Measurements from ENCODE around the gene NCKIPSD. TPM values are rescaled to one million over a fixed set of nuclear protein-coding genes. Genes with fewer than 3 reads are reported as not detected.

The NCKIPSD gene
- total RNA-seq, 1 experiment from 2014 or later = 46.0 TPM

DNA sequence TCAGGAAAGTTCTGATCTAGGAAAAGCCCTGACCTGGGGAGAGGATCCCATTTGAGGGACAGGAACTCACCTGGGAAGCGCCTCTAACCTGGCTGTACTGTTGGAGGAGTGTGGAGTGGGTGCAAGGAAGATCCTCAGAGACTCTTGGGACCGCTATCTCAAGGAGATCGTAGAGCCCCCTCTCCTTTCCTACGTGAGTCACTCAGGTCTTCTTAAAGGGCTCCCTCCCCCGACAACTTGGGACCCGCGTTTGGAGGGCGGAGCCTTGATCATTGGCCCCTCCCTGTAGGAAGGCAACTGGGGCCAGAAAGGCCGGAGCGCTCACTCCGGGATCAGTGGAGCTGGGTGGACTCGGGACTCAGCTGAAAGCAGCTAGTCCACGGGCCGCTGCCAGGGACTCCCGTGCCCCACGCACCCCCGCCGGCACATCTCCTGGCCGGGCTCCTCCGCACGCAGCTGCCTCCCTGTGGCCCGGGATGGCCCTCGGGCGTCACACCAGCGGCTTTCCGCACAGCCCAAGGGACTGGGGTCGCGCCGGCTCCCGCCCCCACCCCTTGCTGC, 51.0 kb downstream of the NCKIPSD start:
- TF ChIP-seq CTCF (conservative IDR thresholded peaks at IDR 0.05) = no peak
- Histone ChIP-seq H3K4me2 (ENCODE audit: insufficient read depth, insufficient read length, low read length) (peak overlapping the region; percentile 76), H4K91ac (ENCODE audit: insufficient read length, low read depth, low read length) (no peak overlapping the region), H3K23ac (ENCODE audit: insufficient read length, low read depth, low read length) (no peak overlapping the region), H2AFZ (ENCODE audit: low read length) (no peak overlapping the region), H3K14ac (ENCODE audit: insufficient read depth, low read length) (peak overlapping the region; percentile 67), H4K8ac (replicated peaks; ENCODE audit: insufficient read length, low read depth, low read length) (no peak overlapping the region), H3K27ac (ENCODE audit: insufficient read length, low read depth, low read length) (no peak overlapping the region), H3K9ac (ENCODE audit: extremely low read depth, insufficient read length, low read length) (peak overlapping the region; percentile 58), H3K9me3 (ENCODE audit: control insufficient read depth, low read depth, low read length) (no peaks in the 10 kb centered on the region), H3K18ac (ENCODE audit: insufficient read length, low read depth, low read length) (peak overlapping the region; percentile 44), H2BK5ac (ENCODE audit: insufficient read length, low read length) (no peak overlapping the region), H3K56ac (ENCODE audit: insufficient read length, low read depth, low read length) (no peak overlapping the region), H4K5ac (ENCODE audit: insufficient read length, low read depth, low read length) (no peak overlapping the region), H2BK120ac (ENCODE audit: low read depth, low read length, poor library complexity, severe bottlenecking) (no peak overlapping the region), H3K79me2 (ENCODE audit: insufficient read depth, low read length) (no peaks in the 10 kb centered on the region), H3K4ac (ENCODE audit: low read depth, low read length) (no peak overlapping the region), H3K27me3 (ENCODE audit: insufficient read depth, low read length) (no peaks in the 10 kb centered on the region), H2AK5ac (ENCODE audit: insufficient read length, low read length) (no peak overlapping the region), H3K79me1 (ENCODE audit: insufficient read depth, low read depth, low read length, poor library complexity, severe bottlenecking) (no peaks in the 10 kb centered on the region), H2BK20ac (ENCODE audit: low read depth, low read length, poor library complexity, severe bottlenecking) (no peak overlapping the region), H3K23me2 (ENCODE audit: insufficient read length, low read depth, low read length, poor library complexity, severe bottlenecking) (peaks cover 6% of the 10 kb centered on the region), H3T11ph (ENCODE audit: low read length) (no peak overlapping the region), H4K20me1 (ENCODE audit: control insufficient read depth, insufficient read depth, insufficient read length) (peaks cover 2% of the 10 kb centered on the region), H2BK15ac (ENCODE audit: low read depth, low read length) (no peak overlapping the region), H3K4me1 (ENCODE audit: insufficient read depth, low read length) (peaks cover 2% of the 10 kb centered on the region), H2BK12ac (ENCODE audit: insufficient read length, low read depth, low read length) (no peak overlapping the region)
- Mint-ChIP-seq H3K27me3 (ENCODE audit: low read depth) (no peaks in the 10 kb centered on the region; the same call in 1 of the 2 replicates), H3K4me1 (peaks cover 28 to 31% of the 10 kb centered on the region in 2 experiments), H3K27ac (peak overlapping the region in 1 of 3 experiments; percentile 34; a peak in 1 of 7 replicates), H3K4me3 (peak overlapping the region; percentile 79 to 90), H3K36me3 (ENCODE audit: insufficient read depth in 1 of 3, low read depth in 3 of 3) (peaks cover 21 to 59% (median 58%) of the 10 kb centered on the region in 3 experiments; a peak in 6 of 7 replicates), H3K9me3 (no peaks in the 10 kb centered on the region)
- WGBS (ENCODE audit: extremely low coverage, insufficient read length, low lambda C conversion rate) = no CpG with 5 or more reads among the region's 30 CpGs
- peak; percentile 74 for DNase-seq

Measured in H9 (cell line).